Right lobe of liver (tissue), 6 donors: ENCODE measurements around the gene SLC5A1. TPM values are rescaled to one million over a fixed set of nuclear protein-coding genes. Genes with fewer than 3 reads are reported as not detected.

Experiments
- ATAC-seq, 4 donors: fragments of 200-7000 bp; cut with Tn5 transposase; one replicate each; pipeline ENCODE4 v1.9.1; 2020; ENCODE audit warnings: mild to moderate bottlenecking in 4 of 4, moderate library complexity in 4 of 4
- DNase-seq, 3 donors: peaks; one replicate each; pipeline ENCODE4 v3.0.0-alpha.2; 2020
- H3K27ac ChIP-seq, 3 donors: fragments of 200-600 bp; one replicate each; pipeline ENCODE4 v1.8.0; 2022
- H3K27me3 ChIP-seq, 2 donors: fragments of 200-600 bp; one replicate each; pipeline ENCODE4 v1.8.0; 2022
- H3K36me3 ChIP-seq, 4 donors: fragments of 200-600 bp; sonication (generic) in 1 of 4; one replicate each; pipeline versions ENCODE4 v1.5.1 to v1.8.0; 2017 to 2022; ENCODE audit warnings: control low read depth in 1 of 4
- H3K4me1 ChIP-seq, 4 donors: fragments of 200-600 bp; sonication (generic) in 1 of 4; one replicate each; pipeline versions ENCODE4 v1.5.1 to v1.8.0; 2017 to 2022; ENCODE audit warnings: control low read depth in 1 of 4
- H3K4me3 ChIP-seq, 3 donors: fragments of 200-600 bp; one replicate each; pipeline ENCODE4 v1.8.0; 2022
- H3K9me3 ChIP-seq, 4 donors: fragments of 200-600 bp; sonication (generic) in 1 of 4; one replicate each; pipeline versions ENCODE4 v1.5.1 to v1.8.0; 2017 to 2022; ENCODE audit warnings: control low read depth in 1 of 4
- POLR2A ChIP-seq: fragments of 450-650 bp; IDR thresholded peaks from one replicate; pipeline ENCODE4 v1.6.1; 2017; ENCODE audit warnings: antibody characterized with exemption, mild to moderate bottlenecking
- WGBS: methylation state at CpG from one replicate; pipeline ENCODE4 v1.1.6; 2018; ENCODE audit warnings: low coverage, low lambda C conversion rate; ENCODE audit not compliant: insufficient coverage; ENCODE audit errors: missing lambda C conversion rate; 5-methylcytosine and 5-hydroxymethylcytosine counted together
- intact Hi-C, 2 donors: fragments of 100-400 bp; cut with DNase I; formaldehyde crosslinking; loops; one replicate each; pipeline versions ENCODE4 v1.11.2 to v1.14.1; 2022
- long read RNA-seq: library from polyadenylated mRNA; unstranded; transcript quantifications from one replicate; pipeline ENCODE4 v2.0.0, GENCODE V29; 2019
- total RNA-seq, 6 experiments: library from RNA; depleted of rRNA in 2 of 6; stranded (reverse); fragments of >200 nt in 2 of 6; fragmentation: NEBNext Ultra II Directional in 3 of 6; extraction: Animal tissue kit (Norgen Biotek cat#: 25700) in 3 of 6; gene quantifications; one replicate each; pipeline versions ENCODE4 v1.1.0 to v1.2.4, GENCODE V29; 2016 to 2023
- TF ChIP-seq, protein P1 (sequence below), 4 donors: fragments of 200-600 bp in 3 of 4; fragments of 450-650 bp in 1 of 4; IDR thresholded peaks; one replicate each; pipeline versions ENCODE4 v1.5.1 to v1.8.0; 2016 to 2022; ENCODE audit warnings: antibody characterized with exemption in 4 of 4, mild to moderate bottlenecking in 2 of 4
- donor health status: DM: no; HTN: yes; CAD: no.
- donor health status: DM: no; HTN: no; CAD: no.
- donor health status: DM: no; HTN: no; CAD: no.
- donor health status: DM: no; HTN: yes; CAD: no.
- donor health status: DM: no; HTN: yes; CAD: no.

The SLC5A1 gene
- total RNA-seq = 1 to 10 TPM in 3 of 6 experiments, under 1 TPM in 3; 0.31 to 1.7 (median 0.85) TPM
- long read RNA-seq = 0 reads

GRCh38 chr22:32042924-32043323, at the start of gene SLC5A1:
SLC5A1 (plus strand) TSS chr22:32043261; CDS start chr22:32043282, 21 bp downstream.
- intact Hi-C loops = no loop called here
- peak; percentile 22 to 64 (median 46) for DNase-seq

DNA sequence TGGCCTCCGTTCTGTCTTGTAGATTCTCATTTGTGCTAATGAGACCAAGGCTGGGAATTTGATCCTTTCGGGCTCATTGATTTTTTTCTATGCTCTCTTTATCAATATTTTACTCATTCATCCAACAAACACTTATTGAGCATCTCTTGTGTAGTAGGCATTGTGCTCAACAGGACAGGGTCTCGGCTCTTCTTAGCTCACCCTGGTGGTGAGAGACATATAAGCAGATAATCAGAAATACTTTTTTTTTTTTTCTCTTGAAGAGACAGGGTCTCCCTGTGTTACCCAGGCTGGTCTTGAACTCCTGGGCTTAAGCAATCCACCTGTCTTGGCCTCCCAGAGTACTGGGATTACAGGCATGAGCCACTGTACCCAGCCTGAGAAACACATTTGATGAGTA, 48.0 kb upstream of the SLC5A1 start:
- no peak overlapping the region for H3K4me3 ChIP-seq
- H3K4me1 ChIP-seq = no peaks in the 10 kb centered on the region
- H3K27me3 ChIP-seq = no peaks in the 10 kb centered on the region
- ATAC-seq (no peak), DNase-seq (no peak)
- H3K9me3 ChIP-seq = no peaks in the 10 kb centered on the region
- H3K36me3 ChIP-seq = no peaks in the 10 kb centered on the region
- H3K27ac ChIP-seq = no peak overlapping the region
- TF ChIP-seq POLR2A = no peak
- TF ChIP-seq, protein P1, sequence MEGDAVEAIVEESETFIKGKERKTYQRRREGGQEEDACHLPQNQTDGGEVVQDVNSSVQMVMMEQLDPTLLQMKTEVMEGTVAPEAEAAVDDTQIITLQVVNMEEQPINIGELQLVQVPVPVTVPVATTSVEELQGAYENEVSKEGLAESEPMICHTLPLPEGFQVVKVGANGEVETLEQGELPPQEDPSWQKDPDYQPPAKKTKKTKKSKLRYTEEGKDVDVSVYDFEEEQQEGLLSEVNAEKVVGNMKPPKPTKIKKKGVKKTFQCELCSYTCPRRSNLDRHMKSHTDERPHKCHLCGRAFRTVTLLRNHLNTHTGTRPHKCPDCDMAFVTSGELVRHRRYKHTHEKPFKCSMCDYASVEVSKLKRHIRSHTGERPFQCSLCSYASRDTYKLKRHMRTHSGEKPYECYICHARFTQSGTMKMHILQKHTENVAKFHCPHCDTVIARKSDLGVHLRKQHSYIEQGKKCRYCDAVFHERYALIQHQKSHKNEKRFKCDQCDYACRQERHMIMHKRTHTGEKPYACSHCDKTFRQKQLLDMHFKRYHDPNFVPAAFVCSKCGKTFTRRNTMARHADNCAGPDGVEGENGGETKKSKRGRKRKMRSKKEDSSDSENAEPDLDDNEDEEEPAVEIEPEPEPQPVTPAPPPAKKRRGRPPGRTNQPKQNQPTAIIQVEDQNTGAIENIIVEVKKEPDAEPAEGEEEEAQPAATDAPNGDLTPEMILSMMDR (IDR thresholded peaks at IDR 0.05) = no peak
- intact Hi-C loops = no loop called here
- WGBS = 62% methylated on average over 3 of the region's 3 CpGs

More at GRCh38 chr22:32042924-32043323, at the start of gene SLC5A1:
- Histone ChIP-seq H3K4me3 (no peak within 1 kb of the TSS), H3K9me3 (no peaks in the 10 kb centered on the region), H3K4me1 (no peaks in the 10 kb centered on the region), H3K36me3 (no peaks in the 10 kb centered on the region), H3K27ac (no peak within 1 kb of the TSS), H3K27me3 (no peaks in the 10 kb centered on the region)
- TF ChIP-seq POLR2A = no peak
- TF ChIP-seq, protein P1 (IDR thresholded peaks at IDR 0.05) = no peak
- peak in 3 of 4 donors; percentile 52 to 72 (median 65) for ATAC-seq
- WGBS = no CpG with 5 or more reads among the region's 21 CpGs

DNA sequence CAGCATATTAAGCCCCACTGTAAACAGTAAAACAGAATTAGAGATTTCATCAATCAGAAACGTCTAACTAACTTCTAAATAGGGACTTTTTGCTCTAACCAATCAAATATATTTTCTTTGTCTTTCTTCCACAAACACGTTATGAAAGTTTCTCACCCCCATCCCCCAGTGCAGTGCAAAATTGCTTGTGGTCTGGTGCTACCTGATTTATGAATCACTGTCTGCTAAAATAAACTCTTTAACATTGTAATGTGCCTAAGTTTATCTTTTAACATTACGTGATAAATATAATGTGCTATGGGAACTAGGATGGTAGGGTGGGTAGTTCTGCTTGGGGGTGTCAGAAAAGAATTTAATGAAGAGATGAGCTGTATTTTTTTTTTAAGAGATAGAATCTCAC, 47.3 kb upstream of the SLC5A1 start:
- H3K9me3 ChIP-seq = no peaks in the 10 kb centered on the region
- ATAC-seq = no peak
- intact Hi-C loops = no loop called here
- 43% methylated on average over 3 of the region's 3 CpGs for WGBS
- H3K27me3 ChIP-seq = no peaks in the 10 kb centered on the region
- no peak overlapping the region for H3K4me3 ChIP-seq
- no peak overlapping the region for H3K27ac ChIP-seq
- no peaks in the 10 kb centered on the region for H3K36me3 ChIP-seq
- TF ChIP-seq, protein P1 (IDR thresholded peaks at IDR 0.05) = no peak
- no peak for TF ChIP-seq POLR2A
- no peak for DNase-seq
- H3K4me1 ChIP-seq = no peaks in the 10 kb centered on the region

DNA sequence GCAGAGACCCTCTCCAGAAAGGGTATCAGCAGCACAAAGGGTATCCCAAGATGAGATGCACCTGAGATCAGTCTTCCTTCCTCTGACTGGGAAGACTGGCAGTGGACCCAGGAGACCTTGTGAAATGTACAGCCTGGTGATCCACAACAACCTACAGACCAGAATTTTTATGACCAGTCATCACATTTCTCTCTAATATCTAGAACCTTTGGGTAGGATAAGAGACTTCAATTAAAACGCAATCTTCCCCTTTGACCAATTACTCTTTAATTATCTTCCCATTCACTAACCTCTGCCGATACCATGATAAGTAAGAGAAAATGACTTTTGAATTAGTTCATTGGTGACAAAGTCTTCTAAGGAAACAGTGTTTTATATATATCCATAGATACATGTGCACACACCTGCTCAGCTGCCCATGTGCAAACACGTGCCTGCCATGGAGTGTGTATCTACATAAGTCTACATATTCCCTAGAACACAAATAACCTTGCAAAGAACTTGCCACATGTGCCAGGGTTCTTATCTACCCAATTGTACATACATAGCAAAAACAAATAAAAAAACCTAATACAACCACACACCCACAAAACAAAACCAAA, 44.2 kb upstream of the SLC5A1 start:
- Histone ChIP-seq H3K27ac (no peak overlapping the region), H3K27me3 (no peaks in the 10 kb centered on the region), H3K4me1 (no peaks in the 10 kb centered on the region), H3K4me3 (no peak overlapping the region), H3K36me3 (no peaks in the 10 kb centered on the region), H3K9me3 (no peaks in the 10 kb centered on the region)
- no peak for DNase-seq
- intact Hi-C loops = no loop called here
- ATAC-seq = no peak
- 67% methylated on average over 3 of the region's 3 CpGs for WGBS
- no peak for TF ChIP-seq POLR2A

DNA sequence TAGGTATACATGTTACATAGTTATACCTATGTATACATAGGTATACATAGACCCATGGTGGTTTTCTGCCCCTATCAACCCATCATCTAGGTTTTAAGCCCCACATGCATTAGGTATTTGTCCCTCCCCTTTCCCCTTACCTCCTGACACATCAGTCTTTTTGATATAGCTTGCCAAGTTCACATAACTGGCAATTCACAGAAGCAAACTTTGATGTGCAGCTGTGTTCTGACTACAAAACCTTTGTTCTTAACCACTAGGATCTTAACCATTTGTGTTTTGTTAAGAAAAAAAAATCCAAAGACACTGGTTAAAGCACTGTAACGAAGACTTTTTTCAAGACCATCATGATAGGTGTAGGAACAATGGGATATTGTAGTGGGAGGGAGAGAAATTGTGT, 42.9 kb upstream of the SLC5A1 start:
- no peak for ATAC-seq
- no peak for TF ChIP-seq POLR2A
- TF ChIP-seq, protein P1 (IDR thresholded peaks at IDR 0.05) = no peak

More for the DNA sequence above, 42.9 kb upstream of the SLC5A1 start:
- no peak for DNase-seq
- Histone ChIP-seq H3K4me1 (no peaks in the 10 kb centered on the region), H3K9me3 (no peaks in the 10 kb centered on the region), H3K36me3 (no peaks in the 10 kb centered on the region), H3K27ac (no peak overlapping the region), H3K4me3 (no peak overlapping the region), H3K27me3 (no peaks in the 10 kb centered on the region)
- intact Hi-C loops = no loop called here
- WGBS = 55% methylated on average over 1 of the region's 1 CpG
